D721Med (cell line): Measurements from ENCODE around the gene PRUNE2.

Source experiments
- DNase-seq: peaks from one replicate; pipeline ENCODE4 v3.0.0; 2011; ENCODE audit warnings: low spot score; ENCODE audit not compliant: insufficient read length
- FAIRE-seq: peaks from 2 replicates; lab custom pipeline; 2011; peaks lifted over from hg19 to GRCh38; lab: Jason Lieb, UNC
- TF ChIP-seq, protein P1 (sequence below): IDR thresholded peaks from 2 replicates; pipeline ENCODE4 v1.5.1; 2012; ENCODE audit warnings: mild to moderate bottlenecking, control low read depth; ENCODE audit not compliant: insufficient read depth; ENCODE audit errors: missing control alignments

The PRUNE2 gene

DNA sequence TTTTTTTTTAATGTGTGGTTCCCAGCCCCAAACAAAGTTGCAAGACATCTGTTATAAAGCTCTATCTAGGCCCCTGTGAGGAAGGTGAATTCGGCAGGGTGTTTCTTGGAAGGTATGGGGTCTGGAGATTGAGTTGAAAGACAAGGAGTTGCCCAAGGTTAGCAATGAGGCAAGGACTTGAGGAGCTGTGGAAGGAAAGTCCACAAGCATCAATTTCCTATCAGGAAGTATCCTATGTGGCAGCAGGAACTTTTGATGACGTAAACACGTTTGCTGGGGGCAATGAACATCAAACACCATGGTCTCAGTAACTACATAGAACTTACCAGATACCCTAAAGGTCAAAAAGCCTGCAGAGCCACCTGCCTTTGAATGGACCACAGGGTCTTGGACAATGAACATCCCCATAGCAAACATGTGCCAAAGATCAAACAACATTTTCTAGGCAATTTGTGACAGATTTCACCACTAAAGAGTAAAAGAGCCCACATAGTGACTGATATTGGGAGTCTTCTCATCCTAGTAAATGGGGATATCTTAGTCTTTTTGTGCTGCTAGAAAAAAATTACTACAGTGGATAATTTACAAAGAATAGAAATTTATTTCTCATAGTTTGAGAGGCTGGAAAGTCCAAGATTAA, 301.9 kb downstream of the PRUNE2 start:
- DNase-seq (no peak), FAIRE-seq (no peak)
- TF ChIP-seq, protein P1, sequence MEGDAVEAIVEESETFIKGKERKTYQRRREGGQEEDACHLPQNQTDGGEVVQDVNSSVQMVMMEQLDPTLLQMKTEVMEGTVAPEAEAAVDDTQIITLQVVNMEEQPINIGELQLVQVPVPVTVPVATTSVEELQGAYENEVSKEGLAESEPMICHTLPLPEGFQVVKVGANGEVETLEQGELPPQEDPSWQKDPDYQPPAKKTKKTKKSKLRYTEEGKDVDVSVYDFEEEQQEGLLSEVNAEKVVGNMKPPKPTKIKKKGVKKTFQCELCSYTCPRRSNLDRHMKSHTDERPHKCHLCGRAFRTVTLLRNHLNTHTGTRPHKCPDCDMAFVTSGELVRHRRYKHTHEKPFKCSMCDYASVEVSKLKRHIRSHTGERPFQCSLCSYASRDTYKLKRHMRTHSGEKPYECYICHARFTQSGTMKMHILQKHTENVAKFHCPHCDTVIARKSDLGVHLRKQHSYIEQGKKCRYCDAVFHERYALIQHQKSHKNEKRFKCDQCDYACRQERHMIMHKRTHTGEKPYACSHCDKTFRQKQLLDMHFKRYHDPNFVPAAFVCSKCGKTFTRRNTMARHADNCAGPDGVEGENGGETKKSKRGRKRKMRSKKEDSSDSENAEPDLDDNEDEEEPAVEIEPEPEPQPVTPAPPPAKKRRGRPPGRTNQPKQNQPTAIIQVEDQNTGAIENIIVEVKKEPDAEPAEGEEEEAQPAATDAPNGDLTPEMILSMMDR = no peak

DNA sequence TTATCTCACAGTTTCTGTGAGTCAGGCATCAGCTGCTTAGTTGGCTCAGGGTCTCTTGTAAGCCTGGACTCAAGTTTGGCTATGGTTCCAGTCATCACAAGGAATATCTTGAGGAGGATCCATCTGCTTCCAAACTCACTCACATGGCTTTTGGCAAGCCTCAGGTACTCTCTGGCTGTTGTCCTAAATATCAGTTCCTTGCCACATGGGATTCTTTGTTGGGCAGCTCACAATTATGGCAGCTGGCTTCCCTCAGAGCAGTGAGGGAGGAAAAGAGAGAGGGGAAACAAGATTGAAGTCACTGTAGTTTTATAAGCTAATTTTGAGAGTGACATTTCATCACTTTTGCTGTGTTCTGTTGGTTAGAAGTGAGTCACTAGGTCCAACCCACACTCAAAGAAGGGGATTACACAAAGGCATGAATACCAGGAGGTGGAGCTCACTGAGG, 302.4 kb downstream of the PRUNE2 start:
- TF ChIP-seq, protein P1 = no peak
- DNase-seq = no peak
- FAIRE-seq = no peak

DNA sequence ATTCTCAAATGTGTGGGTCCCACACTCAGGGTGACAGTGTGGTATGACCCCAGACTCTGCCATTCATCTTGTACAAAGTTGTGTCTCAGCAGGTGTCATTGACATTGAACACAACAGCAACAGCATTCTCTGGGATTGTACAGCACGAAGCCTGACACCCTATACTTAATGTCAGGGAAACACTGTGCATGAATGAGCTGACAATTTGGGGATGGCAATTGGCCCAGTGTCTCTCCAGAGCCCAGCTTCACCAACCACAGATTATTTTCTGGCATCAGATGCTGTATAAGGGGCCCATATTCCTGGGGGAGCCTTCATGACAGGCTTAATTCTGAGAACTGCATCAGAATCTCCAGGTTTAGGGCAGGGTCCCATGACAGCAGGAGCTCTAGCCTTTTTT, 303.7 kb downstream of the PRUNE2 start:
- FAIRE-seq = no peak
- no peak for DNase-seq
- TF ChIP-seq, protein P1 = no peak

GRCh38 chr9:76600007-76600615, 305.8 kb downstream of the PRUNE2 start:
- TF ChIP-seq, protein P1 = no peak
- no peak for DNase-seq
- FAIRE-seq = no peak

- TF ChIP-seq, protein P1 = no peak
- no peak for FAIRE-seq
Measured at GRCh38 chr9:76598981-76599380, 306.9 kb downstream of the PRUNE2 start.

DNA sequence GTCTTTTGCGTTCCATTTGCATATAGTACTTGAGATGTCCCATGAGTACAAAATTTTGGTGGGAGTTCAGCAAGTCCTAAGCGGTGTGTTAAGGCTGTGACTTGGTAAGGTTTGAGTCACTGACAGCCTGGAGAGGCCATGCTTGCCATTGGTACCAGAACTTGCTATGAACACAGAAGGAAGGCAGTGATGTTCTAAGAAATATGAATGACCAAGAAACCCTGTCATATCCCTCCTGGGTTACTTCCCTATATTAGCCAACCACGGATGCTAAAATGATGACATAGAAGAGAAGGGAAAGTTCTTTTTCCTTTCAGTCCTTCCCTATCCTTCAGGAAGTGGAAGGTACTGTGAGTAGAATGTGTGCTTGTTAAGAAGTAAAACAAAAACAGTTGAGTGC, 310.3 kb downstream of the PRUNE2 start:
- DNase-seq (no peak), FAIRE-seq (no peak)
- TF ChIP-seq, protein P1 = no peak

More at GRCh38 chr9:76598981-76599380, 306.9 kb downstream of the PRUNE2 start:
- no peak for DNase-seq
